ENCODE results near the gene PARD3.

GRCh38 chr10:34298346-34298818 lies 516.7 kb downstream of the PARD3 start:
- no peak for TF ChIP-seq ELK1 (IDR thresholded peaks at IDR 0.05; ENCODE audit: low read depth, low read length)
- no peak for TF ChIP-seq MAX (IDR thresholded peaks at IDR 0.05)
- no peak for TF ChIP-seq MYC (IDR thresholded peaks at IDR 0.05; ENCODE audit: borderline replicate concordance, low read length)
- no peak for TF ChIP-seq POLR2A (IDR thresholded peaks at IDR 0.05; ENCODE audit: low read length)
- no peak for TF ChIP-seq HOXB5 (CRISPR knock-in tag; IDR thresholded peaks at IDR 0.05)
- no peak for TF ChIP-seq CTCF (IDR thresholded peaks at IDR 0.05)
- TF ChIP-seq RCOR1 (IDR thresholded peaks at IDR 0.05; ENCODE audit: low read depth, low read length), result no peak
- no peak for TF ChIP-seq PBX3 (IDR thresholded peaks at IDR 0.05)
- no peak for TF ChIP-seq REST (IDR thresholded peaks at IDR 0.05)
- no peak for TF ChIP-seq JUN (IDR thresholded peaks at IDR 0.05)

All from A549 (cell line).